Osteocyte (in vitro differentiated cells): ENCODE data around the gene NTN4. TPM values are rescaled to one million over a fixed set of nuclear protein-coding genes. Genes with fewer than 3 reads are reported as not detected.

ENCODE experiments used
- DNase-seq: peaks from one replicate; pipeline ENCODE4 v3.0.0; 2021; ENCODE audit warnings: mixed read lengths; ENCODE audit not compliant: unreplicated experiment; ENCODE audit errors: extremely low spot score
- H3K27ac Mint-ChIP-seq: one replicate; pipeline ENCODE4 v1.8.0; 2021; ENCODE audit warnings: mild to moderate bottlenecking, mixed read lengths; ENCODE audit not compliant: unreplicated experiment
- H3K27me3 Mint-ChIP-seq: one replicate; pipeline ENCODE4 v1.8.0; 2021; ENCODE audit warnings: mixed read lengths; ENCODE audit not compliant: unreplicated experiment
- H3K36me3 Mint-ChIP-seq: one replicate; pipeline ENCODE4 v1.8.0; 2021; ENCODE audit warnings: mixed read lengths; ENCODE audit not compliant: unreplicated experiment
- H3K4me1 Mint-ChIP-seq: one replicate; pipeline ENCODE4 v1.8.0; 2021; ENCODE audit warnings: mixed read lengths; ENCODE audit not compliant: unreplicated experiment
- H3K4me3 Mint-ChIP-seq: one replicate; pipeline ENCODE4 v1.8.0; 2021; ENCODE audit warnings: mild to moderate bottlenecking, moderate library complexity, mixed read lengths; ENCODE audit not compliant: unreplicated experiment
- H3K9me3 Mint-ChIP-seq: one replicate; pipeline ENCODE4 v1.8.0; 2021; ENCODE audit warnings: mixed read lengths; ENCODE audit not compliant: unreplicated experiment
- CTCF ChIP-seq: fragments of 200-600 bp; sonication (generic); IDR thresholded peaks from 2 replicates; pipeline ENCODE4 v1.5.0; 2021; ENCODE audit warnings: antibody characterized with exemption, mild to moderate bottlenecking, moderate library complexity
- total RNA-seq: library from RNA; stranded (reverse); gene quantifications from 2 replicates; pipeline ENCODE4 v1.2.1, GENCODE V29; 2021

The NTN4 gene
- total RNA-seq, 1 donor from 2014 or later: 654 TPM

DNA sequence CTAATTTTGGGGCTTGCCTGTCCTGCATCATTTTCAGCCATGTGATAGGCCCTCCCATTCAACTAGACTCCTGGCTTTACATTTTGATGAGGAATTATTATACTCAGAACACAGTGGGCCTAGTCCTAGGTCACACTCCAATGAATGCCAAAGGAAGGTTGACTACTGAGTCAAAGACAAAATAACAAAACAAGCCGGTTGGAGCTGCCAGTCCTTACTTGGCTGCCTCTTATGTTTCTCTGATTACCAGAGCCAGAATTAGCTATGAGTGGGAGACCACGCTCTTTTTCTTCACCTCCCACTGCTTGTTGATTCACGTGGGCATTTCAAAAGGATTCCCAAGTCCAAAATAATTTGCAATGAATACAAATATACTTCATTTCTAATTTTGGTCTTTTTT is 161.2 kb downstream of the NTN4 start:
- H3K4me3 Mint-ChIP-seq: no peak overlapping the region
- TF ChIP-seq CTCF: no peak
- H3K27ac Mint-ChIP-seq: no peak overlapping the region
- H3K27me3 Mint-ChIP-seq: no peaks in the 10 kb centered on the region
- DNase-seq: no peak
- H3K36me3 Mint-ChIP-seq: no peaks in the 10 kb centered on the region
- no peaks in the 10 kb centered on the region for H3K9me3 Mint-ChIP-seq
- peaks cover 26% of the 10 kb centered on the region for H3K4me1 Mint-ChIP-seq

DNA sequence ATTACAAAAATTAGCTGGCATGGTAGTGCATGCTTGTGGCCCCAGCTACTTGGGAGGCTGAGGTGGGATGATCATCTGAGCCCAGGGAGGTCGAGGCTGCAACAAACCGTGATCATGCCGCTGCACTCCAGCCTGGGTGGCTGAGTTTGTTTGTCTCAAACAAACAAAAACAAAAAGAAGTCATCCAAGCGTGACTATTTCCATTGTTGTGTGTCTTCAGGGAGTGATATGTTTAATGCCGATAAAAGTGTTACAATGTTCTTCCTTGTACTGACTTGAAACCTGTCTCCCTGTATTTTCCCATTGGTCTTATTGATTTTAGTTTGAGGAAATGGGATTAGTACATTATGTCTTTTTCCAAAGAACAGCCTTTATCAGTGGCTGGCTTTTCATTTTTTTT is 163.7 kb downstream of the NTN4 start:
- TF ChIP-seq CTCF: no peak
- Mint-ChIP-seq H3K4me3 (no peak overlapping the region), H3K27me3 (no peaks in the 10 kb centered on the region), H3K9me3 (no peaks in the 10 kb centered on the region), H3K4me1 (peaks cover 21% of the 10 kb centered on the region), H3K27ac (no peak overlapping the region), H3K36me3 (no peaks in the 10 kb centered on the region)
- DNase-seq: no peak

DNA sequence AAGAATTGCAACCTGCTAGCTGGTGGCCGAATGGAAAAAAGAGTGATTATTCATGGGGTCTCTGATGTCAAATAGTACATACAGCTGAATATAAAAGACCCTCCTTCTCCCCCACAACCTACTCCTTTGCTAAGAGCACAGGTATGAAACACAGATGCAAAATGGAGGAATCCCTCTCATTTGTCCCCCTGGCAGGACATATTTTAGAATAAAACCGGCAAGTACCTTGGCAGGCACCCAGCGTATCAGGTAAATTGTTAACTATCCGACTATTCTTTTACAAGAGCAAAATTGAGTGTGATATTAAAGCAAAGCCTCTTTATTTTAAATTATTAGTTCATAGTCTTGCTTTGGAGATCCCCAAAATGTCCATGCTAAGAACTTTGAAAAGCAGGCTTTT is 165.6 kb downstream of the NTN4 start:
- no peak overlapping the region for H3K27ac Mint-ChIP-seq
- no peak overlapping the region for H3K4me3 Mint-ChIP-seq
- H3K4me1 Mint-ChIP-seq: peaks cover 33% of the 10 kb centered on the region
- H3K27me3 Mint-ChIP-seq: no peaks in the 10 kb centered on the region
- DNase-seq: no peak
- H3K9me3 Mint-ChIP-seq: no peaks in the 10 kb centered on the region
- no peak for TF ChIP-seq CTCF
- H3K36me3 Mint-ChIP-seq: no peaks in the 10 kb centered on the region

GRCh38 chr12:95624589-95624988 is 166.0 kb downstream of the NTN4 start:
- Mint-ChIP-seq H3K9me3 (no peaks in the 10 kb centered on the region), H3K4me3 (no peak overlapping the region), H3K36me3 (no peaks in the 10 kb centered on the region), H3K4me1 (peaks cover 36% of the 10 kb centered on the region), H3K27me3 (no peaks in the 10 kb centered on the region), H3K27ac (peak overlapping the region; percentile 54)
- TF ChIP-seq CTCF: no peak
- DNase-seq: no peak

GRCh38 chr12:95623554-95624170 is 166.9 kb downstream of the NTN4 start:
- peak; percentile 76 for TF ChIP-seq CTCF
- peak; percentile 85 for DNase-seq
- peak overlapping the region; percentile 54 for H3K27ac Mint-ChIP-seq

More at GRCh38 chr12:95623554-95624170, 166.9 kb downstream of the NTN4 start:
- Mint-ChIP-seq H3K27me3 (no peaks in the 10 kb centered on the region), H3K4me3 (no peak overlapping the region), H3K36me3 (no peaks in the 10 kb centered on the region), H3K9me3 (no peaks in the 10 kb centered on the region), H3K4me1 (peaks cover 36% of the 10 kb centered on the region)
